Transverse colon (tissue), 3 donors: ENCODE results near the gene RASGRP3.

Experiments used
- EP300 ChIP-seq: sonication (generic); formaldehyde crosslinking; IDR thresholded peaks from one replicate; pipeline ENCODE4 v1.6.1; 2017; ENCODE audit warnings: antibody characterized with exemption, low read depth
- POLR2A ChIP-seq: fragments of 450-650 bp; IDR thresholded peaks from one replicate; pipeline ENCODE4 v1.6.1; 2016; ENCODE audit warnings: antibody characterized with exemption, mild to moderate bottlenecking, moderate library complexity
- TF ChIP-seq, protein P1 (sequence below), 5 experiments: fragments of 200-600 bp in 3 of 5; fragments of 450-650 bp in 2 of 5; sonication (generic) in 3 of 5; IDR thresholded peaks; 1 replicate in 2 of 5; 2 replicates in 3 of 5; pipeline ENCODE4 v1.5.1; 2016 to 2017; ENCODE audit warnings: antibody characterized with exemption in 5 of 5, inconsistent platforms in 3 of 5, mild to moderate bottlenecking in 2 of 5, moderate library complexity in 1 of 5

DNA sequence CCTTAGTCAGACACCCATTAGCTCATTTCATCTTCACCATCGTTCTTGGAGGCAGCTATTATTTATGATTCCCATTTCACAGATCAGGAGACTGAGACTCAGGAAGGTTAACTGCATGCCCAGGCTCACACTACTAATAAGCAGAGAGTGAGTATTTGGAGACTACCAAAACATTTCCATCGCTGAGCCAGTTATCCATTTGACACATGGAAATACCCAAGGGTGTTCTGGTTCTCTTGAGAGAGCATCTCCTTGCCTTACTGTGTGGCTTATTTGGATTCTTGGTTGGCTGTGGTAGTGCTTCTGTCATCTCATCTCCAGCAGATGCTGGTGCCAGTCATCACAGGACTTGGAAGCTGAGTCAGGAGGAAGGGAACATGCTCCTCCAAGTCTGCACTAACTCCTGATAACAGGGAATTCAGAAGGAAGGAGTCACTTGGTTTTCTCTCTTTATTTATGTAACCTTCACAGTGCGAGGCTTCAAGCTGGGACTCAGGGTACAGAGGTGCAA, 55.2 kb downstream of the RASGRP3 start:
- TF ChIP-seq, protein P1, sequence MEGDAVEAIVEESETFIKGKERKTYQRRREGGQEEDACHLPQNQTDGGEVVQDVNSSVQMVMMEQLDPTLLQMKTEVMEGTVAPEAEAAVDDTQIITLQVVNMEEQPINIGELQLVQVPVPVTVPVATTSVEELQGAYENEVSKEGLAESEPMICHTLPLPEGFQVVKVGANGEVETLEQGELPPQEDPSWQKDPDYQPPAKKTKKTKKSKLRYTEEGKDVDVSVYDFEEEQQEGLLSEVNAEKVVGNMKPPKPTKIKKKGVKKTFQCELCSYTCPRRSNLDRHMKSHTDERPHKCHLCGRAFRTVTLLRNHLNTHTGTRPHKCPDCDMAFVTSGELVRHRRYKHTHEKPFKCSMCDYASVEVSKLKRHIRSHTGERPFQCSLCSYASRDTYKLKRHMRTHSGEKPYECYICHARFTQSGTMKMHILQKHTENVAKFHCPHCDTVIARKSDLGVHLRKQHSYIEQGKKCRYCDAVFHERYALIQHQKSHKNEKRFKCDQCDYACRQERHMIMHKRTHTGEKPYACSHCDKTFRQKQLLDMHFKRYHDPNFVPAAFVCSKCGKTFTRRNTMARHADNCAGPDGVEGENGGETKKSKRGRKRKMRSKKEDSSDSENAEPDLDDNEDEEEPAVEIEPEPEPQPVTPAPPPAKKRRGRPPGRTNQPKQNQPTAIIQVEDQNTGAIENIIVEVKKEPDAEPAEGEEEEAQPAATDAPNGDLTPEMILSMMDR (IDR thresholded peaks at IDR 0.05), result no peak
- no peak for TF ChIP-seq POLR2A
- TF ChIP-seq EP300, result no peak
